VCaP (cell line): ENCODE data around the gene BMP5.

Source experiments
- H3K27ac ChIP-seq: fragments of 450-650 bp; 2 replicates; pipeline ENCODE4 v1.5.1; 2017
- TF ChIP-seq, protein P1 (sequence below): fragments of 450-650 bp; conservative IDR thresholded peaks from 2 replicates; pipeline ENCODE4 v1.5.1; 2017; ENCODE audit warnings: mild to moderate bottlenecking, moderate library complexity

BMP5 gene

GRCh38 chr6:55822815-55823214 lies 52.6 kb downstream of the BMP5 start:
- no peak overlapping the region for H3K27ac ChIP-seq
- TF ChIP-seq, protein P1, sequence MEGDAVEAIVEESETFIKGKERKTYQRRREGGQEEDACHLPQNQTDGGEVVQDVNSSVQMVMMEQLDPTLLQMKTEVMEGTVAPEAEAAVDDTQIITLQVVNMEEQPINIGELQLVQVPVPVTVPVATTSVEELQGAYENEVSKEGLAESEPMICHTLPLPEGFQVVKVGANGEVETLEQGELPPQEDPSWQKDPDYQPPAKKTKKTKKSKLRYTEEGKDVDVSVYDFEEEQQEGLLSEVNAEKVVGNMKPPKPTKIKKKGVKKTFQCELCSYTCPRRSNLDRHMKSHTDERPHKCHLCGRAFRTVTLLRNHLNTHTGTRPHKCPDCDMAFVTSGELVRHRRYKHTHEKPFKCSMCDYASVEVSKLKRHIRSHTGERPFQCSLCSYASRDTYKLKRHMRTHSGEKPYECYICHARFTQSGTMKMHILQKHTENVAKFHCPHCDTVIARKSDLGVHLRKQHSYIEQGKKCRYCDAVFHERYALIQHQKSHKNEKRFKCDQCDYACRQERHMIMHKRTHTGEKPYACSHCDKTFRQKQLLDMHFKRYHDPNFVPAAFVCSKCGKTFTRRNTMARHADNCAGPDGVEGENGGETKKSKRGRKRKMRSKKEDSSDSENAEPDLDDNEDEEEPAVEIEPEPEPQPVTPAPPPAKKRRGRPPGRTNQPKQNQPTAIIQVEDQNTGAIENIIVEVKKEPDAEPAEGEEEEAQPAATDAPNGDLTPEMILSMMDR: no peak

- no peak overlapping the region for H3K27ac ChIP-seq
- TF ChIP-seq, protein P1: no peak
Measured at GRCh38 chr6:55822005-55822404, 53.4 kb downstream of the BMP5 start.

- no peak overlapping the region for H3K27ac ChIP-seq
- TF ChIP-seq, protein P1: no peak
Measured at GRCh38 chr6:55820696-55821095, 54.7 kb downstream of the BMP5 start.

DNA sequence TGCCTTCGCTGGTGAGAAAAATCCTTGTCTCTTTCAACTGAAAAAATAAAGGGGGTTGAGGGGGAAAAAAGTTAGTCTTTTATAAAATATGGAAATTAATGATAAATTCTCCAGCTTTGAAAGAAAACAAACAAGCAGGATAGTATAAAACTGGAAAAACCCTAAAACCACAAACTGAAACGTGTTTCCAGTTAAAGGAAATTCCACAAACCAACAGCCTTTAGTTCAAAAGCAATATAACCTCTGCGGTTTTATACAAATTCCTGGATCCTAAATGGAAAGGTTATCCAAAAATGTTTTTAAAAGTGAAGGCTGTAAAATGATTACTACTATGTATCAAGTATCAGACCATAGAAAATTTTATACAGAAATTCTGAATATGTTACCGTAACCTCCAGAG lies 55.6 kb downstream of the BMP5 start:
- TF ChIP-seq, protein P1: no peak
- H3K27ac ChIP-seq: no peak overlapping the region

GRCh38 chr6:55818482-55818881 lies 56.9 kb downstream of the BMP5 start:
- H3K27ac ChIP-seq: no peak overlapping the region
- TF ChIP-seq, protein P1: no peak

DNA sequence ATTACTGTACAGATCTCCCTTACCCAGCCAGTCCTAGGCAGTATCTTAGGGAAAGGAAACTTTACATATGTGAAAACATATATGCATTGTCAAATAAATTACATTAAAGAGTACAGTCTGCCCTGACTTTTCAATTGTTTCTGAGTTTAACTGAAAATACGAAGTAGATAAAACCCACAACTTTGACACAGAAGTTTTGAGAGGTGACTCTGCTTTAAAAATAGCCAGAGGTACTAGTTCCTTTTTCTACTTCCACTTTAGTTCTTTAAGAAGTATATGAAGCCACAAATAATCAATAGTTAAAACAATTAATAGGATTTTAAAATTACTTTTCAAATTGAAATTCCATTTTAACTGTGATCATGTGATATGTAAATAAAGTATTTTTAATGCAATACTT lies 62.9 kb downstream of the BMP5 start:
- TF ChIP-seq, protein P1: no peak
- H3K27ac ChIP-seq: no peak overlapping the region

DNA sequence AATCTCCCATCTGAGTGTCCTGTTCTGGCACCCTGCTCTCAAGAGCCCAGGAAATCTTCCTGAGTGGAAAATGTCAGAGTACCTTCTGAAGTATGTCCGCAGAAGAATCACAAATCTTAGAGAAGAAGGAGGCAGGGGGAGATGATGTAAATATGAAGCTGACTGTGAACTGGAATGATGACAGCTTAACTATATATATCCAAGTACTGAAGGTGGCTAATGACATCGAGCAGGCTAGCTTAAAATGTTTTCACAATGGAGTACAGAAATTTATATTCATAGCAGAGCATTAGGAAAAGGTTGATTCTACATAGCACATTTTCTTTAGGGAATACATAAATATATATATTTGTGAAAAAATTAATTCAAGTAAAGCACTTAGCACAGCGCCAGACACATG lies 64.3 kb downstream of the BMP5 start:
- no peak overlapping the region for H3K27ac ChIP-seq
- TF ChIP-seq, protein P1: no peak

DNA sequence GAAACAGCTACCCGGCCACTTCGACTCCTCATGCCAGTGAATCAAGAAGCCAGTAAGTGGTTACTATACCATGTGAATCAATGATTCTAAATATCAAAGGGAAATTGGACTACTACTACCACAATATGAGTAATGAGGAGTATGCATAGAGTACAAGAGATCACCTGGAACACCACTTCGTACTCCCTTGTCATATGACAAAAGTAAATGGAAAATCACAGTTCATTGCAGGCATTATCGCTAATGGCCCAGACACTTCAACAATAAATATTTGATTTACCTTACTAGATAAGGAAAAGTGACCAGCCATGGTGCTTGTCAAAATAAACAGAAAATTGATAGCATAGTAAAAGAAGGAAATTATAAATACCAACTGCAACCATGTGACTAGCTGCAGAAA lies 73.1 kb downstream of the BMP5 start:
- TF ChIP-seq, protein P1: no peak

More for the DNA sequence above, 73.1 kb downstream of the BMP5 start:
- no peak overlapping the region for H3K27ac ChIP-seq
